Neutrophil (primary cell): ENCODE results near the gene PCED1B.

Source experiments
- H3K27ac ChIP-seq: fragments of 200-600 bp; sonication (generic); 2 replicates; pipeline ENCODE4 v1.5.1; 2016; ENCODE audit warnings: mild to moderate bottlenecking, moderate library complexity
- H3K27me3 ChIP-seq: fragments of 200-600 bp; sonication (generic); 2 replicates; pipeline ENCODE4 v1.6.0; 2016; ENCODE audit warnings: mild to moderate bottlenecking
- H3K36me3 ChIP-seq: fragments of 200-600 bp; sonication (generic); 2 replicates; pipeline ENCODE4 v1.5.1; 2017
- H3K4me1 ChIP-seq, 2 experiments: fragments of 200-600 bp in 1 of 2; sonication (generic) in 1 of 2; 1 replicate in 1 of 2; 2 replicates in 1 of 2; pipeline versions ENCODE4 v1.5.1 to v1.6.1; 2013 to 2016; ENCODE audit warnings: low read depth in 1 of 2, low read length in 1 of 2, mild to moderate bottlenecking in 1 of 2, moderate library complexity in 1 of 2; ENCODE audit not compliant: control insufficient read depth in 1 of 2, insufficient read depth in 1 of 2
- H3K4me3 ChIP-seq, 2 experiments: fragments of 200-600 bp in 1 of 2; sonication (generic) in 1 of 2; 1 replicate in 1 of 2; 2 replicates in 1 of 2; pipeline ENCODE4 v1.5.1; 2013 to 2016; ENCODE audit warnings: low read depth in 1 of 2, low read length in 1 of 2, mild to moderate bottlenecking in 1 of 2, moderate library complexity in 1 of 2
- H3K9me3 ChIP-seq: fragments of 200-600 bp; sonication (generic); 2 replicates; pipeline ENCODE4 v1.5.1; 2016
- TF ChIP-seq, protein P1 (sequence below): fragments of 200-600 bp; sonication (generic); IDR thresholded peaks from 2 replicates; pipeline ENCODE4 v1.5.1; 2016; ENCODE audit warnings: antibody characterized with exemption

The PCED1B gene

DNA sequence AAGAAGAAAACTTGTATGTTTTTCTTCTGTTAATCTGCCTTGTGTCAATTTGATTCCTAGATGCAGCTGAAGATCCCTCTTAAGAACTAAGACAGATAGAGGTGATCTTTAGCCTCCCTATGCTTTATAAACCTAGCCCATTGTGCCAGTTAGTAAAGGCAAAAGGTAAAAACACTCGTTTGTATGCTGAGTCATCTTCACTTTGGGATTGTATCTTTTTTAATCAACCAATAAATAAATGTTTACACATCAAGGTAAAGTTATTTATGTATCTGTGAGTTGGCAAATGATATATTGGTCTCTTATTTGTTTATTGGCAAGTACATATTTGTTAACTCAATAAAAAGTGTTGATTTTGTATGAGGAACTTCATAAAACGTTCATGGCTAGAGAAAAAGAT, 166.2 kb downstream of the PCED1B start:
- Histone ChIP-seq H3K4me3 (no peak overlapping the region), H3K4me1 (no peaks in the 10 kb centered on the region), H3K9me3 (no peaks in the 10 kb centered on the region), H3K27me3 (no peaks in the 10 kb centered on the region), H3K27ac (no peak overlapping the region), H3K36me3 (no peaks in the 10 kb centered on the region)
- TF ChIP-seq, protein P1, sequence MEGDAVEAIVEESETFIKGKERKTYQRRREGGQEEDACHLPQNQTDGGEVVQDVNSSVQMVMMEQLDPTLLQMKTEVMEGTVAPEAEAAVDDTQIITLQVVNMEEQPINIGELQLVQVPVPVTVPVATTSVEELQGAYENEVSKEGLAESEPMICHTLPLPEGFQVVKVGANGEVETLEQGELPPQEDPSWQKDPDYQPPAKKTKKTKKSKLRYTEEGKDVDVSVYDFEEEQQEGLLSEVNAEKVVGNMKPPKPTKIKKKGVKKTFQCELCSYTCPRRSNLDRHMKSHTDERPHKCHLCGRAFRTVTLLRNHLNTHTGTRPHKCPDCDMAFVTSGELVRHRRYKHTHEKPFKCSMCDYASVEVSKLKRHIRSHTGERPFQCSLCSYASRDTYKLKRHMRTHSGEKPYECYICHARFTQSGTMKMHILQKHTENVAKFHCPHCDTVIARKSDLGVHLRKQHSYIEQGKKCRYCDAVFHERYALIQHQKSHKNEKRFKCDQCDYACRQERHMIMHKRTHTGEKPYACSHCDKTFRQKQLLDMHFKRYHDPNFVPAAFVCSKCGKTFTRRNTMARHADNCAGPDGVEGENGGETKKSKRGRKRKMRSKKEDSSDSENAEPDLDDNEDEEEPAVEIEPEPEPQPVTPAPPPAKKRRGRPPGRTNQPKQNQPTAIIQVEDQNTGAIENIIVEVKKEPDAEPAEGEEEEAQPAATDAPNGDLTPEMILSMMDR = no peak

DNA sequence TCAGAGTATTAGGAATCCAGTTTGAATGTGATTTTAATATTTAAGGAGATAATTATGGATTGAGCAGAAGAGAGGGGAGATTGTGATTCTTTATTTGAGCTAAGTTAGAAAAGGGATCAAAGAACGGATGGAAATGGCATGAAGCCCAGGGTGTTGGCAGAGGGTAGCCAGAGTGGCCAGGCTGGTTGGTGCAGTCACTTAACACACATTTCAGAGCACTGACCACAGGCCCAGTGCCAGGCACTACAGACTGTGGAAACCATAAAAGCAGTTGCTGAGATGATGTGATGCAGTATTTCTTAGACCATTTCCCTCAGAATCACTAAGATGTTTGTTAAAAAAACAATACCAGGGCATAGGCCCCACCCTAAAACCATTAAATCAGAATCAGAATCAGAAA, 168.0 kb downstream of the PCED1B start:
- Histone ChIP-seq H3K4me3 (no peak overlapping the region), H3K27ac (no peak overlapping the region), H3K27me3 (no peaks in the 10 kb centered on the region), H3K9me3 (no peaks in the 10 kb centered on the region), H3K4me1 (no peaks in the 10 kb centered on the region), H3K36me3 (no peaks in the 10 kb centered on the region)
- TF ChIP-seq, protein P1 = no peak

DNA sequence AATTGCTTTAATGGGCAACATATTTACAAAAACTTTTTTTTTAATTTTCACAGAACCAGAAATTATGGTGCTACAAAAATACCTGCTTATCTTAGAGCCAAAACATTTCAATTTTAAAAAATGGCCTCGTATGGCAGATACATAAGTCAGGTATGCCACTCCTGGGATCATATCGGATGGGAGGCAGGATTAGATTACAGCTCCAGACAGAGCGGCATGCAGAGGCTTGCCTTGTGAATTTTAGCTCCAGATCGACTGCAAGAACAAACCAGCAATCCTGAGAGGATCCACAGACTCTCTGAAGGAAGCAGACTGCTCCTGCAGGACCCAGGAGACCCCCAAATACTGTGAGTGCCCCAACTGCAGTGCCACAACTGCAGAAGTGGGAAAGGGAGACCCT, 169.7 kb downstream of the PCED1B start:
- Histone ChIP-seq H3K4me1 (no peaks in the 10 kb centered on the region), H3K27me3 (no peaks in the 10 kb centered on the region), H3K27ac (no peak overlapping the region), H3K4me3 (no peak overlapping the region), H3K9me3 (no peaks in the 10 kb centered on the region), H3K36me3 (no peaks in the 10 kb centered on the region)
- TF ChIP-seq, protein P1 = no peak

DNA sequence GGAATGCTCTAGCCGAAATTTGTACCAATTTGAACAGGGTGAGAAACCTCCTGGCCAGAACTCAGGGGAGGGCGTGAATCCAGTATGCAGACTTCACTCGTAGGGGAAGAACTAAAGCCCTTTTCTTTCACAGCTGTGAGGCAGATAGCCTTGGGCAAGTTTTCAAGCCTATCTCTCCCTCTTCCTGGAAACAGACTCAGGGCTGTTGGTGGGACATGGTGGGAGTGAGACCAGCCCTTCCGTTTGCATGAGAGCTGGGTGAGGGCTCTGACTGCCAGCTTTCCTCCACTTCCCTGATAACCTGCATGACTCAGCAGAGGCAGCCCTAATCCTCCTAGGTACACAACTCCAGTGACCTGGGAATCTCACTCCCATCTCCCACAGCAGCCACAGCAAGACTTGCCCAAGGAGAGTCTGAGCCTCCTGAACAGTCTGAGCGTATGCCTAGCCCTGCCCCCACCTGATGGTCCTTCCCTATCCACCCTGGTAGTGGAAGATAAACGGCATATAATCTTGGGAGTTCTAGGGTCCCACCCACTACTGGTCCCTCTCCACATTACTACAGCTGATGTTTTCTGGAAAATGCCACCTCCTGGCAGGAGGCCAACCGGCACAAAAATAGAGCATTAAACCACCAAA, 170.4 kb downstream of the PCED1B start:
- no peak overlapping the region for H3K4me3 ChIP-seq
- TF ChIP-seq, protein P1 = no peak
- no peaks in the 10 kb centered on the region for H3K36me3 ChIP-seq
- no peaks in the 10 kb centered on the region for H3K27me3 ChIP-seq
- H3K27ac ChIP-seq = no peak overlapping the region
- no peaks in the 10 kb centered on the region for H3K4me1 ChIP-seq
- no peaks in the 10 kb centered on the region for H3K9me3 ChIP-seq

DNA sequence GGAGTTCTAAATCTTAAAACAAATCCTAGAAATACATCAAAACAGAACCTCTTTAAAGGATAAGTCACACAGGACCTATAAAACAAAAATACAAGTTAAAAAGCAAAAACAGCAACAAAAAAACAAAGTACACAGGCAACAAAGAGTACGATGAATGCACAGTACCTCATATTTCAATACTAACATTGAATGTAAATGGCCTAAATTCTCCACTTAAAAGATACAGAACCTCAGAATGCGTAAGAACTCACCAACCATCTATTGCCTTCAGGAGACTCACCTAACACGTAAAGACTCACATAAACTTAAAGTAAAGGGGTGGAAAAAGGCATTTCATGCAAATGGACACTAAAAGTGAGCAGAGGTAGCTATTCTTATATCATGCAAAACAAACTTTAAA, 172.5 kb downstream of the PCED1B start:
- H3K4me1 ChIP-seq = no peaks in the 10 kb centered on the region
- H3K4me3 ChIP-seq = no peak overlapping the region
- H3K36me3 ChIP-seq = no peaks in the 10 kb centered on the region
- TF ChIP-seq, protein P1 = no peak
- H3K27me3 ChIP-seq = no peaks in the 10 kb centered on the region
- no peak overlapping the region for H3K27ac ChIP-seq
- H3K9me3 ChIP-seq = no peaks in the 10 kb centered on the region
